Endothelial cell of umbilical vein (primary cell): ENCODE data around the gene CCDC85C. TPM values are rescaled to one million over a fixed set of nuclear protein-coding genes. Genes with fewer than 3 reads are reported as not detected.

Experiments used
- BruUV-seq: library from RNA; stranded (reverse); fragments of 400-500 nt; replicated peaks from 2 replicates; lab custom pipeline; 2021; lab: Mats Ljungman, UMichigan
- CTCF ChIA-PET: fragments of 300-600, 350-600 bp; sonication (Branson Sonifier 250); formaldehyde crosslinking; loops from one replicate; lab custom pipeline; 2021; ENCODE audit warnings: antibody characterized with exemption, inconsistent platforms; lab: Charles Lee
- POLR2A ChIA-PET: fragments of 300-600, 350-600 bp; sonication (Branson Sonifier 250); formaldehyde crosslinking; loops from one replicate; lab custom pipeline; 2021; ENCODE audit warnings: antibody characterized with exemption, inconsistent platforms; lab: Charles Lee
- DNase-seq: peaks from one replicate; pipeline ENCODE4 v3.0.0-alpha.2; 2011; ENCODE audit warnings: low read depth, low spot score
- FAIRE-seq: peaks from 2 replicates; lab custom pipeline; 2011; peaks lifted over from hg19 to GRCh38; lab: Jason Lieb, UNC
- H2AFZ ChIP-seq: 2 replicates; pipeline ENCODE4 v1.6.0; 2012; ENCODE audit warnings: low read depth, low read length, control low read depth, inconsistent platforms
- H3K27ac ChIP-seq: 2 replicates; pipeline ENCODE4 v1.5.1; 2011; ENCODE audit warnings: low read depth, mild to moderate bottlenecking, control low read depth, low read length, moderate library complexity; ENCODE audit not compliant: insufficient read depth
- H3K27me3 ChIP-seq, 2 experiments: 2 replicates each; pipeline versions ENCODE4 v1.6.0 to v1.6.1; 2011; ENCODE audit warnings: low read length in 2 of 2, mixed read lengths in 1 of 2; ENCODE audit not compliant: control insufficient read depth in 2 of 2, insufficient read depth in 2 of 2
- H3K36me3 ChIP-seq, 2 experiments: 2 replicates in 1 of 2; 3 replicates in 1 of 2; pipeline ENCODE4 v1.5.1; 2011; ENCODE audit warnings: low read length in 2 of 2, mild to moderate bottlenecking in 1 of 2, moderate library complexity in 1 of 2; ENCODE audit not compliant: control insufficient read depth in 2 of 2, insufficient read depth in 2 of 2; ENCODE audit errors: extremely low read depth in 1 of 2
- H3K4me1 ChIP-seq: 3 replicates; pipeline ENCODE4 v1.5.1; 2011; ENCODE audit warnings: mild to moderate bottlenecking, low read length; ENCODE audit not compliant: control insufficient read depth, insufficient read depth; ENCODE audit errors: extremely low read depth
- H3K4me2 ChIP-seq: 2 replicates; pipeline ENCODE4 v1.6.1; 2011; ENCODE audit warnings: low read length, control low read depth, mixed read lengths; ENCODE audit not compliant: insufficient read depth
- H3K4me3 ChIP-seq, 3 experiments: fragments of 200-600 bp in 1 of 3; sonication (generic), shearing (Covaris generic) in 1 of 3; replicated peaks in 1 of 3; 2 replicates each; pipeline ENCODE4 v1.5.1; 2011 to 2016; ENCODE audit warnings: control low read depth in 3 of 3, low read length in 3 of 3, mild to moderate bottlenecking in 2 of 3, inconsistent platforms in 1 of 3, low read depth in 1 of 3, moderate library complexity in 1 of 3; ENCODE audit not compliant: insufficient read depth in 1 of 3
- H3K79me2 ChIP-seq: 2 replicates; pipeline ENCODE4 v1.6.0; 2012; ENCODE audit warnings: low read length, inconsistent platforms; ENCODE audit not compliant: control insufficient read depth, insufficient read depth
- H3K9ac ChIP-seq: replicated peaks from 2 replicates; pipeline ENCODE3; 2011; ENCODE audit warnings: low read length, control low read depth; ENCODE audit not compliant: insufficient read depth; ENCODE audit errors: extremely low read depth
- H3K9me1 ChIP-seq: replicated peaks from 3 replicates; pipeline ENCODE4 v1.6.0; 2011; ENCODE audit warnings: mild to moderate bottlenecking, low read length; ENCODE audit not compliant: control insufficient read depth, insufficient read depth; ENCODE audit errors: extremely low read depth
- H3K9me3 ChIP-seq: replicated peaks from 2 replicates; pipeline ENCODE4 v1.5.1; 2012; ENCODE audit warnings: low read length, inconsistent platforms; ENCODE audit not compliant: control insufficient read depth, insufficient read depth
- H4K20me1 ChIP-seq: replicated peaks from 2 replicates; pipeline ENCODE3; 2011; ENCODE audit warnings: mild to moderate bottlenecking, low read length; ENCODE audit not compliant: control insufficient read depth, insufficient read depth; ENCODE audit errors: extremely low read depth
- CTCF ChIP-seq, 2 donors: IDR thresholded peaks; 1 replicate in 1 of 2; 2 replicates in 1 of 2; pipeline ENCODE4 v1.5.1; 2011; ENCODE audit warnings: low read length in 2 of 2, mild to moderate bottlenecking in 2 of 2, moderate library complexity in 2 of 2, control low read depth in 1 of 2, inconsistent platforms in 1 of 2, low read depth in 1 of 2; ENCODE audit not compliant: insufficient read depth in 1 of 2; ENCODE audit errors: extremely low read depth in 1 of 2
- EZH2 ChIP-seq: IDR thresholded peaks from 2 replicates; pipeline ENCODE4 v1.6.1; 2012; ENCODE audit warnings: borderline replicate concordance, low read depth, mild to moderate bottlenecking, moderate library complexity, low read length, inconsistent platforms; ENCODE audit not compliant: severe bottlenecking
- FOS ChIP-seq: IDR thresholded peaks from 2 replicates; pipeline ENCODE4 v1.6.1; 2011; ENCODE audit warnings: mild to moderate bottlenecking, low read length, moderate library complexity, borderline replicate concordance; ENCODE audit not compliant: insufficient read depth
- GATA2 ChIP-seq: IDR thresholded peaks from 2 replicates; pipeline ENCODE4 v1.7.0; 2011; ENCODE audit warnings: low read depth, mild to moderate bottlenecking, moderate library complexity, mixed read lengths, low read length; ENCODE audit not compliant: insufficient read length, insufficient read depth
- JUN ChIP-seq: IDR thresholded peaks from 2 replicates; pipeline ENCODE4 v1.6.1; 2011; ENCODE audit warnings: borderline replicate concordance, low read depth; ENCODE audit not compliant: insufficient read length, insufficient read depth
- MAX ChIP-seq: IDR thresholded peaks from 2 replicates; pipeline ENCODE4 v1.6.1; 2011; ENCODE audit not compliant: insufficient read depth, insufficient read length
- MYC ChIP-seq: IDR thresholded peaks from one replicate; pipeline ENCODE4 v1.6.1; 2011; ENCODE audit warnings: mild to moderate bottlenecking, low read depth, low read length
- POLR2A ChIP-seq: IDR thresholded peaks from 2 replicates; pipeline ENCODE4 v1.6.1; 2012; ENCODE audit warnings: low read depth, mild to moderate bottlenecking, control low read depth, low read length
- POLR2AphosphoS5 ChIP-seq: IDR thresholded peaks from 2 replicates; pipeline ENCODE4 v1.6.1; 2012; ENCODE audit warnings: low read depth, mild to moderate bottlenecking, control low read depth, low read length, moderate library complexity; ENCODE audit not compliant: insufficient read depth
- dilution Hi-C: fragments of 300-500 bp; cut with MboI; formaldehyde crosslinking; loops from one replicate; pipeline ENCODE4 v1.15.0; 2019; ENCODE audit warnings: low sequenced_read_pairs; ENCODE audit not compliant: extremely low pct_ligation_motif_present
- intact Hi-C: fragments of 100-400 bp; cut with micrococcal nuclease; formaldehyde crosslinking; loops from one replicate; pipeline ENCODE4 v1.10.0; 2022
- polyA plus RNA-seq, 4 experiments: library from polyadenylated mRNA; depleted of rRNA in 3 of 4; stranded (reverse) in 3 of 4; unstranded in 1 of 4; fragments of >200 nt; gene quantifications; 2 replicates each; pipeline versions ENCODE4 v1.2.1 to v1.2.3, GENCODE V29; 2011 to 2012; ENCODE audit warnings: missing spikeins in 1 of 4
- total RNA-seq: library from RNA; stranded (reverse); gene quantifications from 2 replicates; pipeline ENCODE4 v1.2.3, GENCODE V29; 2021

The CCDC85C gene
- total and polyA plus RNA-seq, 2 donors (not counting 3 experiments of a cell fraction or from before 2014, with no cell fraction given), result 7.5 to 17.8 TPM

GRCh38 chr14:99592933-99593753, 10.9 kb downstream of the CCDC85C start:
- H3K4me1 ChIP-seq, result peaks cover 27% of the 10 kb centered on the region
- H3K4me2 ChIP-seq, result no peak overlapping the region
- no peak overlapping the region for H3K9ac ChIP-seq
- FAIRE-seq (no peak), DNase-seq (no peak)
- no peaks in the 10 kb centered on the region for H4K20me1 ChIP-seq
- H3K36me3 ChIP-seq, result no peaks in the 10 kb centered on the region
- no peaks in the 10 kb centered on the region for H3K9me1 ChIP-seq
- BruUV-seq, result no TSS peak
- H2AFZ ChIP-seq, result no peak overlapping the region
- H3K79me2 ChIP-seq, result no peaks in the 10 kb centered on the region
- ChIA-PET CTCF (interaction anchor here (0.7 to 1.7 kb wide), 2 partner anchors 9 to 10 kb away, joined by 3 to 7 read pairs; partner anchors contain the start of gene CCDC85C), POLR2A (interaction anchor here (0.5 kb wide), 1 partner anchor 13 kb away, joined by 4 read pairs; no protein-coding TSS in a partner anchor)
- intact Hi-C loops, result no loop called here
- H3K9me3 ChIP-seq, result no peaks in the 10 kb centered on the region
- H3K27ac ChIP-seq, result no peak overlapping the region
- H3K4me3 ChIP-seq, result no peak overlapping the region
- H3K27me3 ChIP-seq, result no peaks in the 10 kb centered on the region
- TF ChIP-seq CTCF (IDR thresholded peaks at IDR 0.05; ENCODE audit: extremely low read depth in 1 of 2, insufficient read depth in 1 of 2, low read depth in 1 of 2, low read length in 2 of 2) (no peak), POLR2AphosphoS5 (no peak), EZH2 (no peak), GATA2 (no peak), FOS (no peak), JUN (no peak), POLR2A (no peak), MAX (no peak), MYC (no peak)
- dilution Hi-C loops, result no loop called here
